H9 (cell line): ENCODE measurements around the gene KDM2A. TPM values are rescaled to one million over a fixed set of nuclear protein-coding genes. Genes with fewer than 3 reads are reported as not detected.

Experiments used
- DNase-seq: peaks from one replicate; pipeline ENCODE4 v3.0.0-alpha.2; 2017
- H2AFZ ChIP-seq: one replicate; pipeline ENCODE4 v1.6.1; 2013; ENCODE audit warnings: mild to moderate bottlenecking, low read length, control low read depth, moderate library complexity
- H2AK5ac ChIP-seq: 2 replicates; pipeline ENCODE4 v1.6.1; 2013; ENCODE audit warnings: low read length, control low read depth, mixed read lengths; ENCODE audit not compliant: insufficient read length
- H2BK120ac ChIP-seq: one replicate; pipeline ENCODE4 v1.6.1; 2013; ENCODE audit warnings: low read depth, mild to moderate bottlenecking, low read length, control low read depth, inconsistent platforms; ENCODE audit not compliant: poor library complexity, severe bottlenecking
- H2BK12ac ChIP-seq: 2 replicates; pipeline ENCODE4 v1.6.1; 2013; ENCODE audit warnings: low read length, control low read depth, mixed read lengths, low read depth; ENCODE audit not compliant: insufficient read length
- H2BK15ac ChIP-seq: 2 replicates; pipeline ENCODE4 v1.6.1; 2013; ENCODE audit warnings: low read depth, low read length, control low read depth
- H2BK20ac ChIP-seq: one replicate; pipeline ENCODE4 v1.6.1; 2013; ENCODE audit warnings: low read depth, mild to moderate bottlenecking, low read length, control low read depth, inconsistent platforms; ENCODE audit not compliant: poor library complexity, severe bottlenecking
- H2BK5ac ChIP-seq: 2 replicates; pipeline ENCODE4 v1.6.1; 2013; ENCODE audit warnings: low read length, control low read depth, mixed read lengths; ENCODE audit not compliant: insufficient read length
- H3K14ac ChIP-seq: 2 replicates; pipeline ENCODE4 v1.6.1; 2013; ENCODE audit warnings: low read length, control low read depth; ENCODE audit not compliant: insufficient read depth
- H3K18ac ChIP-seq: 2 replicates; pipeline ENCODE4 v1.6.1; 2013; ENCODE audit warnings: low read depth, mild to moderate bottlenecking, mixed read lengths, low read length, control low read depth; ENCODE audit not compliant: insufficient read length
- H3K23ac ChIP-seq: 2 replicates; pipeline ENCODE4 v1.6.1; 2013; ENCODE audit warnings: low read length, control low read depth, mixed read lengths, low read depth; ENCODE audit not compliant: insufficient read length
- H3K23me2 ChIP-seq: 2 replicates; pipeline ENCODE4 v1.6.1; 2013; ENCODE audit warnings: low read depth, mild to moderate bottlenecking, mixed read lengths, low read length, control low read depth; ENCODE audit not compliant: insufficient read length, poor library complexity, severe bottlenecking
- H3K27ac ChIP-seq: 2 replicates; pipeline ENCODE4 v1.5.1; 2013; ENCODE audit warnings: low read length, control low read depth, mixed read lengths, low read depth; ENCODE audit not compliant: insufficient read length
- H3K27me3 ChIP-seq: 2 replicates; pipeline ENCODE4 v1.6.1; 2013; ENCODE audit warnings: low read length, control low read depth, inconsistent platforms; ENCODE audit not compliant: insufficient read depth
- H3K4ac ChIP-seq: 2 replicates; pipeline ENCODE4 v1.6.1; 2013; ENCODE audit warnings: low read depth, mild to moderate bottlenecking, control low read depth, inconsistent platforms, low read length, moderate library complexity
- H3K4me1 ChIP-seq: 2 replicates; pipeline ENCODE4 v1.6.1; 2013; ENCODE audit warnings: low read length, control low read depth, inconsistent platforms; ENCODE audit not compliant: insufficient read depth
- H3K4me2 ChIP-seq: 2 replicates; pipeline ENCODE4 v1.6.1; 2013; ENCODE audit warnings: low read length, control low read depth, mixed read lengths; ENCODE audit not compliant: insufficient read length, insufficient read depth
- H3K56ac ChIP-seq: 2 replicates; pipeline ENCODE4 v1.6.1; 2013; ENCODE audit warnings: low read depth, mild to moderate bottlenecking, mixed read lengths, low read length, control low read depth; ENCODE audit not compliant: insufficient read length
- H3K79me1 ChIP-seq: 2 replicates; pipeline ENCODE4 v1.6.1; 2013; ENCODE audit warnings: low read depth, mild to moderate bottlenecking, moderate library complexity, low read length, control low read depth, inconsistent platforms; ENCODE audit not compliant: insufficient read depth, poor library complexity, severe bottlenecking
- H3K79me2 ChIP-seq: 2 replicates; pipeline ENCODE4 v1.6.1; 2013; ENCODE audit warnings: low read length, control low read depth, inconsistent platforms; ENCODE audit not compliant: insufficient read depth
- H3K9ac ChIP-seq: 2 replicates; pipeline ENCODE4 v1.6.1; 2013; ENCODE audit warnings: low read length, control low read depth, mixed read lengths; ENCODE audit not compliant: insufficient read length; ENCODE audit errors: extremely low read depth
- H3K9me3 ChIP-seq: one replicate; pipeline ENCODE4 v1.6.1; 2013; ENCODE audit warnings: low read depth, low read length, inconsistent platforms; ENCODE audit not compliant: control insufficient read depth
- H3T11ph ChIP-seq: one replicate; pipeline ENCODE4 v1.6.1; 2013; ENCODE audit warnings: mild to moderate bottlenecking, low read length, control low read depth, inconsistent platforms
- H4K20me1 ChIP-seq: one replicate; pipeline ENCODE4 v1.6.1; 2013; ENCODE audit not compliant: control insufficient read depth, insufficient read length, insufficient read depth
- H4K5ac ChIP-seq: 2 replicates; pipeline ENCODE4 v1.6.1; 2013; ENCODE audit warnings: low read depth, mild to moderate bottlenecking, mixed read lengths, low read length, control low read depth; ENCODE audit not compliant: insufficient read length
- H4K8ac ChIP-seq: replicated peaks from 2 replicates; pipeline ENCODE4 v1.6.1; 2013; ENCODE audit warnings: low read length, control low read depth, mixed read lengths, low read depth; ENCODE audit not compliant: insufficient read length
- H4K91ac ChIP-seq: 2 replicates; pipeline ENCODE4 v1.6.1; 2013; ENCODE audit warnings: low read depth, mild to moderate bottlenecking, moderate library complexity, mixed read lengths, low read length, control low read depth; ENCODE audit not compliant: insufficient read length
- H3K27ac Mint-ChIP-seq, 3 experiments: 2 replicates in 2 of 3; 3 replicates in 1 of 3; pipeline ENCODE4 v1.8.0; 2020 to 2021; ENCODE audit warnings: mixed read lengths in 3 of 3, mild to moderate bottlenecking in 1 of 3, moderate library complexity in 1 of 3
- H3K27me3 Mint-ChIP-seq: 2 replicates; pipeline ENCODE4 v1.8.0; 2021; ENCODE audit warnings: low read depth, mild to moderate bottlenecking, moderate library complexity, mixed read lengths
- H3K36me3 Mint-ChIP-seq, 3 experiments: 2 replicates in 2 of 3; 3 replicates in 1 of 3; pipeline ENCODE4 v1.8.0; 2020 to 2021; ENCODE audit warnings: low read depth in 3 of 3, mixed read lengths in 3 of 3; ENCODE audit not compliant: insufficient read depth in 1 of 3
- H3K4me1 Mint-ChIP-seq, 2 experiments: 2 replicates each; pipeline ENCODE4 v1.8.0; 2020; ENCODE audit warnings: mixed read lengths in 2 of 2
- H3K4me3 Mint-ChIP-seq, 2 experiments: 2 replicates in 1 of 2; 3 replicates in 1 of 2; pipeline ENCODE4 v1.8.0; 2020 to 2021; ENCODE audit warnings: mild to moderate bottlenecking in 2 of 2, mixed read lengths in 2 of 2, moderate library complexity in 1 of 2
- H3K9me3 Mint-ChIP-seq, 2 experiments: 2 replicates in 1 of 2; 3 replicates in 1 of 2; pipeline ENCODE4 v1.8.0; 2020; ENCODE audit warnings: mild to moderate bottlenecking in 2 of 2, mixed read lengths in 2 of 2, moderate library complexity in 1 of 2
- CTCF ChIP-seq: fragments of 200-600 bp; sonication (generic); conservative IDR thresholded peaks from 3 replicates; pipeline ENCODE4 v1.8.0; 2021; ENCODE audit warnings: antibody characterized with exemption, mild to moderate bottlenecking
- WGBS: extraction: QIAGEN DNeasy Blood & Tissue Kit; methylation state at CpG from one replicate; pipeline ENCODE4 v1.1.7; 2013; ENCODE audit warnings: missing lambda C conversion rate, low lambda C conversion rate, mixed read lengths; ENCODE audit not compliant: insufficient read length; ENCODE audit errors: extremely low coverage; 5-methylcytosine and 5-hydroxymethylcytosine counted together
- total RNA-seq: library from RNA; stranded (reverse); gene quantifications from 2 replicates; pipeline ENCODE4 v1.2.1, GENCODE V29; 2021

KDM2A gene
- total RNA-seq, 1 experiment from 2014 or later: 85.9 TPM

GRCh38 chr11:67157691-67158090 is 38.6 kb downstream of the KDM2A start:
- Histone ChIP-seq H4K20me1 (no peaks in the 10 kb centered on the region), H2AK5ac (no peak overlapping the region), H2BK12ac (no peak overlapping the region), H2BK20ac (no peak overlapping the region), H3K23me2 (no peaks in the 10 kb centered on the region), H3K18ac (no peak overlapping the region), H4K91ac (no peak overlapping the region), H3K9ac (no peak overlapping the region), H3K56ac (no peak overlapping the region), H4K5ac (no peak overlapping the region), H3K4me1 (no peaks in the 10 kb centered on the region), H3K14ac (no peak overlapping the region), H3K79me2 (peaks cover 4% of the 10 kb centered on the region; the same call in 1 of the 2 replicates), H3K79me1 (peaks cover 13% of the 10 kb centered on the region), H3K27ac (no peak overlapping the region), H3K4me2 (no peak overlapping the region), H2BK120ac (no peak overlapping the region), H3K27me3 (no peaks in the 10 kb centered on the region), H2AFZ (no peak overlapping the region), H3K9me3 (no peaks in the 10 kb centered on the region), H3T11ph (no peak overlapping the region), H2BK15ac (no peak overlapping the region), H4K8ac (no peak overlapping the region), H3K23ac (no peak overlapping the region), H3K4ac (no peak overlapping the region), H2BK5ac (no peak overlapping the region)
- WGBS: no CpG with 5 or more reads among the region's 4 CpGs
- no peak overlapping the region for H3K27ac Mint-ChIP-seq
- H3K4me1 Mint-ChIP-seq: peaks cover 9 to 18% of the 10 kb centered on the region in 2 experiments
- no peaks in the 10 kb centered on the region for H3K9me3 Mint-ChIP-seq
- TF ChIP-seq CTCF: no peak
- no peak overlapping the region for H3K4me3 Mint-ChIP-seq
- no peaks in the 10 kb centered on the region for H3K27me3 Mint-ChIP-seq
- peaks cover 2 to 21% (median 18%) of the 10 kb centered on the region in 3 experiments; a peak in 5 of 7 replicates for H3K36me3 Mint-ChIP-seq
- DNase-seq: no peak
